Retinal pigment epithelial cell (primary cell): ENCODE measurements around the gene DAPL1.
A peak's percentile ranks its signal among the peaks of the same experiment; 100 is the strongest.

Experiments
- DNase-seq: peaks from one replicate; pipeline ENCODE4 v3.0.0-alpha.2; 2010; ENCODE audit warnings: low read depth
- H3K4me3 ChIP-seq: 2 replicates; pipeline ENCODE4 v1.5.1; 2011; ENCODE audit warnings: mild to moderate bottlenecking, low read length, control low read depth, moderate library complexity
- TF ChIP-seq, protein P1 (sequence below): conservative IDR thresholded peaks from 2 replicates; pipeline ENCODE4 v1.5.1; 2011; ENCODE audit warnings: low read depth, low read length, control low read depth, inconsistent platforms

Gene DAPL1

DNA sequence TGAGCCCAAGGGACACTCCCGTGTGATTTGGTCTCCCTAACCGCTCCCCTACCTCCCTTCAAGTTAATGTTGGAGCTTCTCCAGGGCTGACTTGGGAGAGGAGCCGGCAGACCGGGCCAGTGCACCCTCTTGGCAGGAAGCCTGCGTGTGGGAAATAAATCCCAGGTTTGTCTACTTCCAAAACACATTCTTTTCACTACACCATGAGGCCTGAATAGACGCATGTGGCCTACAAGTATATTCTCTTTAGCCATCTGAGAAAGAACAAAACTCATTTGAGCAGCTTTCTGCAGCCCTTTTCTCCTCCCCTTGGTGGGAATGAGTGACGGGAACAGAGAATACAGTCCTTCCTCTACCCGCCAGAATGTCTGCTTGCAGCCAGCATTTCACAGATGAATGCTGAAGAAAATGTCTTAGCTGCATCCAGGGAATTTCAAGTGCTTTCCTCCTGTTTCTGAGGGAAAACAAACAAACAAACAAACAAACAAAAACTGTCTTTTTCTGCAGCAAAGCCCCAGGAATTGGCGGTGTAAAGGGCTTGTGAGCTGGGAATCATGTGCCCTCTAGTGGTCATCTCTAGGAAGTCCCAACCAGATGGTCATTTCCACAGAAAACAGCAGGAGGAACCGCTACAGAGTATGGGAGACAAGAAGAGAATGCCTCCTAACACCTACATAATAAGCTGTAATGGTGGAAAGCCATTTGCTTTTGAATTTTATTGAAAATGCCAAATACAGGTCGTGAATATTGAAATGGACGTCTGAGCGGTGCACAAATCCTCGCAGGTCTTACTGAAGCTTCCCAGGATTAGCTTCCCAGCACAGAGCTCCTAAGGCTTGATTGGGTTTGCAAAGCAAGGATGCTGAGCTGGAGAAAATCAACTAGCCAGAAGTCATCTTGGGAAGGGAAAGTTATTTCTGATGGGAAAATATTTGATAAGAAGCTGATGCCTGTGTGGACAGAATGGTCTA is 41.2 kb upstream of the DAPL1 start:
- TF ChIP-seq, protein P1, sequence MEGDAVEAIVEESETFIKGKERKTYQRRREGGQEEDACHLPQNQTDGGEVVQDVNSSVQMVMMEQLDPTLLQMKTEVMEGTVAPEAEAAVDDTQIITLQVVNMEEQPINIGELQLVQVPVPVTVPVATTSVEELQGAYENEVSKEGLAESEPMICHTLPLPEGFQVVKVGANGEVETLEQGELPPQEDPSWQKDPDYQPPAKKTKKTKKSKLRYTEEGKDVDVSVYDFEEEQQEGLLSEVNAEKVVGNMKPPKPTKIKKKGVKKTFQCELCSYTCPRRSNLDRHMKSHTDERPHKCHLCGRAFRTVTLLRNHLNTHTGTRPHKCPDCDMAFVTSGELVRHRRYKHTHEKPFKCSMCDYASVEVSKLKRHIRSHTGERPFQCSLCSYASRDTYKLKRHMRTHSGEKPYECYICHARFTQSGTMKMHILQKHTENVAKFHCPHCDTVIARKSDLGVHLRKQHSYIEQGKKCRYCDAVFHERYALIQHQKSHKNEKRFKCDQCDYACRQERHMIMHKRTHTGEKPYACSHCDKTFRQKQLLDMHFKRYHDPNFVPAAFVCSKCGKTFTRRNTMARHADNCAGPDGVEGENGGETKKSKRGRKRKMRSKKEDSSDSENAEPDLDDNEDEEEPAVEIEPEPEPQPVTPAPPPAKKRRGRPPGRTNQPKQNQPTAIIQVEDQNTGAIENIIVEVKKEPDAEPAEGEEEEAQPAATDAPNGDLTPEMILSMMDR, result peak; percentile 89
- peak overlapping the region; percentile 34 for H3K4me3 ChIP-seq
- no peak for DNase-seq

DNA sequence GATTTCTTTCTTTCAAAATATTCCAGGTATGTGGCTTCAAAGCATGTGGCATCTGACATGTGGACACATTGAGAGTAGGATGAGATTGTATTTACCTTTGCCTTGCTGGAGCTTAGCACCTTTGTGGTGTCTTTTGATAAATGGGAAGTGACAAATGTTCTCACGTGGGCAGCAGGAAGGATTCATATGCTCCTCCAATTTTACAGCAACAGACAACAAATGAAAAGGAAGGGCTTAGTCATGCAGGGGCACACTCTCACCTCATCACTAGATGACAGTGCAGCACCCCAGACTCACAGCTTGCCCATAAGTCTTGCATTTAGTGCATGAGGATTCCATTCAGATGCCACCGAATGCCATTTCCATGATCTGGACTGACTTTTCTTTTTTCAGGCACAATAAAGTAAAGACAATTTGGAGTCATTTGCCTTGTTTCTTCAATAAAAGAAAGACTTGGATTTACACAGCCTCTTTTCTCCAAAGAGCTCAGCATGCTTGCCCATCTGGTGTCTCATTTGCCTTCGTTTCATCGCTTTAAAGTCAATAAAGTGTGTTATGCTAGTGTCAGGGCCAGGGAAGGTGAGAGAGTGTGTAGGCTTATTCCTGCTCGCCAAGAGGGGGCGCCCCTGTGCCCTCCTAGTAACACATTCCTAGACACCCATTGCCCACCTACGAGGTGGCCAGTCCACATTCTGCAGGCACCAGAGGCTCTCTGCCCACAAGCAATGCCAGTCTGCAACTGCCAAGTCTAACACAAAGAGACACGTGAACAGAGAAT is 39.6 kb upstream of the DAPL1 start:
- DNase-seq, result no peak
- TF ChIP-seq, protein P1, result peak; percentile 59
- no peak overlapping the region for H3K4me3 ChIP-seq

DNA sequence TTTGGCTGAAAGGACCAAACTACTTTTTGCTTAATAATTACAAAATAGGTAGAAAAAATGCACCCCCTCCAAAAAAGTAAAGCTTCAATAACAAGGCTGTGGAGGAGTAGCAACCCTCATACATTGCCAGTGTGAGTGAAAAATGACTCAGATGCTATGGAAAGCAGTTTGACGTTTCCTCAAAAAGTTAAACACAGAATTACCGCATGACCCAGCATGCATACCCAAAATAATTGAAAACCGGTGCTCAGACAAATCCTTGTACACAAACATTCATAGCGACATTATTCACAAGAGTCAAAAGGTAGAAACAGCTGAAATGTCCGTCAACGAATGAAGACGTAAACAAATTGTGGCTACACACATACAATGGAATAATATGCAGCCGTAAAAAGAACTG is 38.8 kb upstream of the DAPL1 start:
- no peak for DNase-seq

DNA sequence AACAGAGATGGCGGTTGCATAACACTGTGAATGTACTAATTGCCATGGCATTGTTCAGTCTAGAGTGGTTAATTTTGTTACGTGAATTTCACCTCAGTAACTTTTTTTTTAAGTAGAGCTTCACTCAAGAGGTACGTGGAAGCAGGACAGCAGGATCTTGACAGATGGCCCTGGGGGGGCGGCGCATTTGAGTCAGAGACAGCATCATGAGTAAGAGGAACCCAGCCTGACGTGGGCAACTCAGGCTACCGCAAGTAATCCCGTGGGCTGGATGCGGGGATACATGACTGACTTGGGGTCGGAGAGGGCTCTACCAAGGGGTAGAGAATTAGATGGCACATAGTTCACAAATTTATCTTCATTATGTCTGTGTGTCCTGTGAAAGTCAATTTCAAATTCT is 38.1 kb upstream of the DAPL1 start:
- TF ChIP-seq, protein P1, result no peak
- DNase-seq, result no peak
- H3K4me3 ChIP-seq, result no peak overlapping the region

More for the DNA sequence above, 38.8 kb upstream of the DAPL1 start:
- H3K4me3 ChIP-seq, result no peak overlapping the region
- TF ChIP-seq, protein P1, result no peak

DNA sequence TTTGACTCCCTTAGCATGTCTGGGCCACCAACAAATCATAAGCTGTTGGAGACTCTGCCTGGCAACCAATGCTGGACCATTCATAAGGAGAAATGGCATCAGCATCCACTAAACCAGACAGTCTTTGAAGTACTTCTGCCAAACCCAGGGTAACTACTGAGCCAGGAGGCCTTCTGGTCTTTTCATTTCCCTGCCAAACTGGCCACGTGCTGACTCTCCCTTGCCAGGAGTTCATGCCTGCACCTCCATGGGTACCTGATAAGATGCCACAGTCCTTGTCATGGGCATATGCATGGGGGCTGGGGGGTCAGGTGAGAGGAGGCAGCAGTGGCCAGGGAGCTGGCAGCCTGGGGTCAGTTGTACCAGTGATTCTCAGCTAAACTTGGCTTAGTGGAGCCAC is 34.2 kb upstream of the DAPL1 start:
- TF ChIP-seq, protein P1, result no peak
- H3K4me3 ChIP-seq, result no peak overlapping the region
- DNase-seq, result no peak

DNA sequence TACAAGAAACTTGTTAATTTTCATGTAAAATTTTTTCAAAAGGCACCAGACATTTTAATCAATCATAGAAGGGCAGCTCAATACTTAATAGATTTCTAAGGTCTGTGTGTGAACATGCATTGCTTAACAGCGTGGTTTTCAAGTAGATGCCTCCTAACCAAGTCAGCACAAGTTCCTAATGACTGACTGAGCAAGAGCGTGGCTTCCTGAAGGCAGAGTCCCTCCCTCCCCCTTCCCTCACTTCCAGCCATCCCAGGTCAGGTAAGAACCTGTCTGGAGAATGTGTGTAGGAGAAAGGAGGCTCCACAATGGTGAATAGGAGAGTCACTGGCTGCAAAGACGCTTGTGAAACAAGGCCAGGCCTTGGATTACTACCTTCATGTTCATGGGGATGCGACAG is 33.5 kb upstream of the DAPL1 start:
- TF ChIP-seq, protein P1, result no peak
- H3K4me3 ChIP-seq, result no peak overlapping the region
- DNase-seq, result no peak

DNA sequence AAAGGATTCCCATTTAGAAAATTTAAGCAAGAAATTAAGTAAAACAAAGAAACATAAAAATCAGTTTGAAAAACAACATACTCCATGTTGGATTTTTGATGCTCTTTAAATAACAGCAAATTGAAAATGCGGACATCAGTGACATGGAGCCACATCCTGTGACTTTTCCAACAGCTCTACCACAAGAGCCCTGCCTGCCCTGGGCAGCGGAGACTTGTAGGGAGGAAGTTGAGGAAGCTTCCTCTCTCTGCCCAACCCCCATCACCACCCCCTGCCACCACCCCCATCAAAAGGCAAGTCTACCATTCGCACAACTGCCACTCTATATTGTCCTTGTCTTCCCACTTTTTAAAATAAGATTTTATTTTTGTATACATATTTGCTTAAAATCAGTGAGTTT is 32.8 kb upstream of the DAPL1 start:
- no peak for DNase-seq
- TF ChIP-seq, protein P1, result no peak
- no peak overlapping the region for H3K4me3 ChIP-seq
